A549 treated with AZD2906 at 1 μM for 4 hours (cell line): ENCODE measurements around the gene HRH3. TPM values are rescaled to one million over a fixed set of nuclear protein-coding genes. Genes with fewer than 3 reads are reported as not detected.

Experiments used
- total RNA-seq: library from RNA; stranded (reverse); fragments of 200-300 nt; extraction: Qiagen RNA extraction; gene quantifications from 5 replicates; pipeline ENCODE4 v1.2.3, GENCODE V29; 2022

HRH3 gene
- total RNA-seq = 0.02 TPM in 1 of 5 replicates, not detected in the others

GRCh38 chr20:62219992-62220665 lies at the start of gene HRH3:
Gene HRH3 (minus strand): TSS chr20:62220278. CDS start chr20:62219970, 308 bp downstream.

GRCh38 chr20:62237801-62238568 lies 17.9 kb upstream of the HRH3 start, which contains the start of gene OSBPL2:
Gene OSBPL2 (plus strand): TSS chr20:62238521. CDS start chr20:62256185, 17,664 bp downstream.

GRCh38 chr20:62182469-62183425 lies 37.3 kb downstream of the HRH3 start, which contains the start of gene MTG2:
Gene MTG2 (plus strand): TSS chr20:62183028. CDS start chr20:62193421, 10,393 bp downstream.

Other genes with a start within 250 kb of the HRH3 start
- gene TAF4, start 154.4 kb downstream of the HRH3 start, total RNA-seq = 15.3 to 18.4 TPM (median 15.4 TPM) in 5 replicates
- 23.4 to 27.6 TPM (median 26.1 TPM) in 5 replicates for gene LSM14B, start 97.8 kb downstream of the HRH3 start, total RNA-seq
- 494 to 584 TPM (median 580 TPM) in 5 replicates for gene PSMA7, start 76.9 kb downstream of the HRH3 start, total RNA-seq
- gene SS18L1, start 76.5 kb downstream of the HRH3 start, total RNA-seq = 6.8 to 10.1 TPM (median 8.6 TPM) in 5 replicates
- gene MTG2, start 37.2 kb downstream of the HRH3 start, total RNA-seq = 30.6 to 40.7 TPM (median 36.1 TPM) in 5 replicates
- gene OSBPL2, start 18.2 kb upstream of the HRH3 start, total RNA-seq = 18.0 to 21.2 TPM (median 19.5 TPM) in 5 replicates
- 164 to 195 TPM (median 193 TPM) in 5 replicates for gene ADRM1, start 82.7 kb upstream of the HRH3 start, total RNA-seq
- 233 to 461 TPM (median 419 TPM) in 5 replicates for gene LAMA5, start 147.0 kb upstream of the HRH3 start, total RNA-seq
- gene RPS21, start 166.8 kb upstream of the HRH3 start, total RNA-seq = 2,601 to 3,068 TPM (median 2,764 TPM) in 5 replicates
- 5.0 to 6.1 TPM (median 5.6 TPM) in 5 replicates for gene CABLES2, start 187.0 kb upstream of the HRH3 start, total RNA-seq
- 0.91 to 1.5 TPM (median 1.2 TPM) in 5 replicates for gene RBBP8NL, start 207.3 kb upstream of the HRH3 start, total RNA-seq